Measurements from ENCODE around the gene SMOC2.
"Not testable (repeated sequence)": the region's sequence is repeated elsewhere in the genome, so short reads cannot be mapped to it uniquely, and the experiment has no call there.

The SMOC2 gene

GRCh38 chr6:168676552-168677322 lies 235.8 kb downstream of the SMOC2 start:
- no peak overlapping the region for H3K4me3 ChIP-seq (replicated peaks; ENCODE audit: low read depth, low read length)
- DNase-seq (ENCODE audit: low read depth) = no peak
- no peak for TF ChIP-seq CTCF (IDR thresholded peaks at IDR 0.05; ENCODE audit: low read length, missing control alignments)

GRCh38 chr6:168677323-168677781 lies 236.4 kb downstream of the SMOC2 start:
- not testable (repeated sequence) for H3K4me3 ChIP-seq (replicated peaks; ENCODE audit: low read depth, low read length); DNase-seq (ENCODE audit: low read depth)

DNA sequence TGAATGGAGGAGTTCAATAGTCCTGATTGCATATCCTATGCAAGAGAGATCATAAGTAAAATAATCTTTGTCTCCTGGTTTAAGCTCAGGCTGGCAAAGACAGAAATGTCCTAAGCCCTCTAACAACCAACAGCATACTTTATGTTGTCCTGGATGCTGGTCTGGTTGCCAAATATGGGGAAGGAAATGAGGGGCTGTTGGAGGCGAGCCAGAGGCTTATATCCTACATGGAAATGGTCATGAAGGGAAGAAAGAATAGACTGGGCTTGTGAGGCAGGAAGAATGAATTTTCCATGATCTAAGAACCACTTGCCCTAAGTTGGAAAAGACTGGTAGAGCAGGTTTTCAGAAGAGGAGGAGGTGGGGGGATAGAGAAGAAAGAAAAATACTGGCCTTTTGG lies 237.1 kb downstream of the SMOC2 start:
- no peak for DNase-seq (ENCODE audit: low read depth)
- no peak for TF ChIP-seq CTCF (IDR thresholded peaks at IDR 0.05; ENCODE audit: low read length, missing control alignments)
- H3K4me3 ChIP-seq (replicated peaks; ENCODE audit: low read depth, low read length) = no peak overlapping the region

- DNase-seq (ENCODE audit: low read depth) = no peak
- TF ChIP-seq CTCF (IDR thresholded peaks at IDR 0.05; ENCODE audit: low read length, missing control alignments) = no peak
- H3K4me3 ChIP-seq (replicated peaks; ENCODE audit: low read depth, low read length) = no peak overlapping the region
These were observed 237.6 kb downstream of the SMOC2 start for GRCh38 chr6:168678588-168678987.

GRCh38 chr6:168681748-168682147 lies 240.8 kb downstream of the SMOC2 start:
- no peak overlapping the region for H3K4me3 ChIP-seq (replicated peaks; ENCODE audit: low read depth, low read length)
- no peak for TF ChIP-seq CTCF (IDR thresholded peaks at IDR 0.05; ENCODE audit: low read length, missing control alignments)
- DNase-seq (ENCODE audit: low read depth) = no peak

DNA sequence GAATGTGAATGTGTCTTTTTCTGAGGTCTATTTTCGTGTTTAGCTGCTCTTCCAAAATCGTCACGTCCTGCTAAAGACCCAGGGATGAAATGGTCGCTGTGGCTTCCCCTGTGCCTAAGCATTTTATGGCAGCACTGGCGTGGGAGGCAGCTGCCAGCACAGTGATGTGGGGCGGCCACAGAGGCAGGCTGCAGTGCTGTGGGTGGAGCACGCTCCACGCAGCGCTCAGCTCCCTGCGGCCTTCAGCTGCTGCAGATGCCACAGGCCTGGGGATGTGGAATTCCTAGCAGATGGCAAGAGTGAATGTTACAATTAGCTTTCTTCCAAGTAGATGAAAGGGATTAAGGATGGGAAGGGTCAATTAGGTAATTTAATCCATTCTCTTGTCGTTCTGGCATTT lies 242.6 kb downstream of the SMOC2 start:
- no peak overlapping the region for H3K4me3 ChIP-seq (replicated peaks; ENCODE audit: low read depth, low read length)
- TF ChIP-seq CTCF (IDR thresholded peaks at IDR 0.05; ENCODE audit: low read length, missing control alignments) = no peak
- DNase-seq (ENCODE audit: low read depth) = no peak

DNA sequence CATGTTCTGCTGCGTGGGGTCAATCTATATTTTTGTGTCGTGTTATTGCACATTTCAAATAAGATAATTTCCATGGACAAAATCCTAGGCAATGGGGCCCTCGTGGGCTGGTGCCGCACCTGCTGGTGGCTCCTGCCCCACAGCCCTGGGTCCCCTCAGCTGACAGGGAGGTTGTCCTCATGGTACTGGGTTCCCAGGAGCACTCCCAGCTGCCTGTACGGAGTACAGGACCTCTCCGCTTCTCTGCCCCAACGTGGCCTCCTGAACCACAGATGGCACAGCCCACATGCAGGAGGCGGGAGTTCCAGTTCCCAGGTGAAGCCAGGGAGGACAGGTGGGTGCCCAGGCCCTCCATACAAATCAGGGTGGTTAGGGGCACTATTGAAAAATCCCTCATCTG lies 243.5 kb downstream of the SMOC2 start:
- no peak overlapping the region for H3K4me3 ChIP-seq (replicated peaks; ENCODE audit: low read depth, low read length)
- no peak for TF ChIP-seq CTCF (IDR thresholded peaks at IDR 0.05; ENCODE audit: low read length, missing control alignments)
- DNase-seq (ENCODE audit: low read depth) = no peak

Measured in fibroblast of pulmonary artery (primary cell).